ENCODE results near the gene APC. TPM values are rescaled to one million over a fixed set of nuclear protein-coding genes. Genes with fewer than 3 reads are reported as not detected.

Gene APC
- total and polyA plus RNA-seq, 2 of the 13 experiments (the other 11 are each of a cell fraction or from before 2014, with no cell fraction given), result 6.1 to 19.0 TPM

GRCh38 chr5:112711436-112711835, 26.2 kb upstream of the APC start:
- Histone ChIP-seq H3K9ac (ENCODE audit: insufficient read depth, low read depth, low read length) (no peak overlapping the region), H3K4me1 (ENCODE audit: insufficient read depth, low read length) (peaks cover 37% of the 10 kb centered on the region), H3K79me2 (ENCODE audit: insufficient read depth, low read length) (peaks cover 66% of the 10 kb centered on the region), H3K36me3 (replicated peaks in 1 of 2; ENCODE audit: control insufficient read depth in 1 of 2, insufficient read depth in 2 of 2, low read length in 2 of 2) (no peaks in the 10 kb centered on the region), H2AFZ (ENCODE audit: low read length) (no peak overlapping the region), H3K4me3 (replicated peaks in 1 of 3; ENCODE audit: insufficient read depth in 1 of 3, low read depth in 2 of 3, low read length in 3 of 3) (no peak overlapping the region), H4K20me1 (ENCODE audit: insufficient read depth, low read length) (no peaks in the 10 kb centered on the region), H3K27ac (ENCODE audit: extremely low read length, insufficient read depth, low read length) (no peak overlapping the region), H3K9me3 (ENCODE audit: low read length) (no peaks in the 10 kb centered on the region), H3K27me3 (ENCODE audit: control insufficient read depth in 1 of 2, insufficient read depth in 2 of 2, low read length in 2 of 2) (no peaks in the 10 kb centered on the region; a peak in 1 of 5 replicates), H3K4me2 (ENCODE audit: low read depth, low read length) (no peak overlapping the region)
- FAIRE-seq (no peak), ATAC-seq (no peak), DNase-seq (ENCODE audit: low spot score) (no peak)
- no TSS peak for BruUV-seq (replicated peaks)
- ChIA-PET POLR2A (no interaction called here), CTCF (ENCODE audit: low intra/inter-chr PET ratio, low total read pairs) (no interaction called here)
- intact Hi-C loops (cut with micrococcal nuclease; ENCODE audit: unreplicated experiment) (no loop called here), in situ Hi-C loops (cut with HindIII; ENCODE audit: extremely low pct_ligation_motif_present, low pct_unique_long_range_greater_than_20kb) (no loop called here)
- 97% methylated on average over 3 of the region's 3 CpGs for WGBS (ENCODE audit: low lambda C conversion rate)
- TF ChIP-seq IRX3 (CRISPR knock-in tag; IDR thresholded peaks at IDR 0.05; ENCODE audit: borderline replicate concordance, low read depth) (no peak), RFXAP (CRISPR knock-in tag; IDR thresholded peaks at IDR 0.05; ENCODE audit: borderline replicate concordance) (no peak), NCOA1 (CRISPR knock-in tag; IDR thresholded peaks at IDR 0.05) (no peak), AHR (CRISPR knock-in tag; IDR thresholded peaks at IDR 0.05) (no peak), ZNF263 (CRISPR knock-in tag; IDR thresholded peaks at IDR 0.05) (no peak), ZNF513 (CRISPR knock-in tag; conservative IDR thresholded peaks at IDR 0.05) (no peak), SKI (IDR thresholded peaks at IDR 0.05; ENCODE audit: partially characterized antibody) (no peak), EHMT2 (IDR thresholded peaks at IDR 0.05; ENCODE audit: borderline replicate concordance, low read depth, low read length) (no peak), ZNF790 (CRISPR knock-in tag; IDR thresholded peaks at IDR 0.05; ENCODE audit: borderline replicate concordance) (no peak), ATRX (CRISPR knock-in tag; IDR thresholded peaks at IDR 0.05; ENCODE audit: borderline replicate concordance) (no peak), ZNF580 (CRISPR knock-in tag; IDR thresholded peaks at IDR 0.05; ENCODE audit: borderline replicate concordance, low read depth) (no peak), PTBP1 (IDR thresholded peaks at IDR 0.05; ENCODE audit: low read depth, low read length, poor library complexity, severe bottlenecking) (no peak)
- TF ChIP-seq, protein P1, sequence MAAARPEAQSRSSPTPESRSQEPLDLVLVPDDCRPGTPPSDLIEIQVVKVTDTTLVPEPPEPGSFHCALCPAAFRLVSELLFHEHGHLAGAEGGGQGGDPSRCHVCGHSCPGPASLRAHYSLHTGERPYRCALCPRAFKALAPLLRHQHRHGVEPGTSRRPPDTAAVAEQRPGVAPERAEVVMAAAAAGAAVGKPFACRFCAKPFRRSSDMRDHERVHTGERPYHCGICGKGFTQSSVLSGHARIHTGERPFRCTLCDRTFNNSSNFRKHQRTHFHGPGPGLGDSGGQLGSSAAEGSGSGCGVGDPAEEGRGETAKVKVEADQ (CRISPR knock-in tag; IDR thresholded peaks at IDR 0.05; ENCODE audit: borderline replicate concordance), result no peak
- TF ChIP-seq, protein P2, sequence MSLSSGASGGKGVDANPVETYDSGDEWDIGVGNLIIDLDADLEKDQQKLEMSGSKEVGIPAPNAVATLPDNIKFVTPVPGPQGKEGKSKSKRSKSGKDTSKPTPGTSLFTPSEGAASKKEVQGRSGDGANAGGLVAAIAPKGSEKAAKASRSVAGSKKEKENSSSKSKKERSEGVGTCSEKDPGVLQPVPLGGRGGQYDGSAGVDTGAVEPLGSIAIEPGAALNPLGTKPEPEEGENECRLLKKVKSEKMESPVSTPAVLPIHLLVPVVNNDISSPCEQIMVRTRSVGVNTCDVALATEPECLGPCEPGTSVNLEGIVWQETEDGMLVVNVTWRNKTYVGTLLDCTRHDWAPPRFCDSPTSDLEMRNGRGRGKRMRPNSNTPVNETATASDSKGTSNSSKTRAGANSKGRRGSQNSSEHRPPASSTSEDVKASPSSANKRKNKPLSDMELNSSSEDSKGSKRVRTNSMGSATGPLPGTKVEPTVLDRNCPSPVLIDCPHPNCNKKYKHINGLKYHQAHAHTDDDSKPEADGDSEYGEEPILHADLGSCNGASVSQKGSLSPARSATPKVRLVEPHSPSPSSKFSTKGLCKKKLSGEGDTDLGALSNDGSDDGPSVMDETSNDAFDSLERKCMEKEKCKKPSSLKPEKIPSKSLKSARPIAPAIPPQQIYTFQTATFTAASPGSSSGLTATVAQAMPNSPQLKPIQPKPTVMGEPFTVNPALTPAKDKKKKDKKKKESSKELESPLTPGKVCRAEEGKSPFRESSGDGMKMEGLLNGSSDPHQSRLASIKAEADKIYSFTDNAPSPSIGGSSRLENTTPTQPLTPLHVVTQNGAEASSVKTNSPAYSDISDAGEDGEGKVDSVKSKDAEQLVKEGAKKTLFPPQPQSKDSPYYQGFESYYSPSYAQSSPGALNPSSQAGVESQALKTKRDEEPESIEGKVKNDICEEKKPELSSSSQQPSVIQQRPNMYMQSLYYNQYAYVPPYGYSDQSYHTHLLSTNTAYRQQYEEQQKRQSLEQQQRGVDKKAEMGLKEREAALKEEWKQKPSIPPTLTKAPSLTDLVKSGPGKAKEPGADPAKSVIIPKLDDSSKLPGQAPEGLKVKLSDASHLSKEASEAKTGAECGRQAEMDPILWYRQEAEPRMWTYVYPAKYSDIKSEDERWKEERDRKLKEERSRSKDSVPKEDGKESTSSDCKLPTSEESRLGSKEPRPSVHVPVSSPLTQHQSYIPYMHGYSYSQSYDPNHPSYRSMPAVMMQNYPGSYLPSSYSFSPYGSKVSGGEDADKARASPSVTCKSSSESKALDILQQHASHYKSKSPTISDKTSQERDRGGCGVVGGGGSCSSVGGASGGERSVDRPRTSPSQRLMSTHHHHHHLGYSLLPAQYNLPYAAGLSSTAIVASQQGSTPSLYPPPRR (CRISPR knock-in tag; IDR thresholded peaks at IDR 0.05; ENCODE audit: borderline replicate concordance), result no peak
- TF ChIP-seq, protein P3, sequence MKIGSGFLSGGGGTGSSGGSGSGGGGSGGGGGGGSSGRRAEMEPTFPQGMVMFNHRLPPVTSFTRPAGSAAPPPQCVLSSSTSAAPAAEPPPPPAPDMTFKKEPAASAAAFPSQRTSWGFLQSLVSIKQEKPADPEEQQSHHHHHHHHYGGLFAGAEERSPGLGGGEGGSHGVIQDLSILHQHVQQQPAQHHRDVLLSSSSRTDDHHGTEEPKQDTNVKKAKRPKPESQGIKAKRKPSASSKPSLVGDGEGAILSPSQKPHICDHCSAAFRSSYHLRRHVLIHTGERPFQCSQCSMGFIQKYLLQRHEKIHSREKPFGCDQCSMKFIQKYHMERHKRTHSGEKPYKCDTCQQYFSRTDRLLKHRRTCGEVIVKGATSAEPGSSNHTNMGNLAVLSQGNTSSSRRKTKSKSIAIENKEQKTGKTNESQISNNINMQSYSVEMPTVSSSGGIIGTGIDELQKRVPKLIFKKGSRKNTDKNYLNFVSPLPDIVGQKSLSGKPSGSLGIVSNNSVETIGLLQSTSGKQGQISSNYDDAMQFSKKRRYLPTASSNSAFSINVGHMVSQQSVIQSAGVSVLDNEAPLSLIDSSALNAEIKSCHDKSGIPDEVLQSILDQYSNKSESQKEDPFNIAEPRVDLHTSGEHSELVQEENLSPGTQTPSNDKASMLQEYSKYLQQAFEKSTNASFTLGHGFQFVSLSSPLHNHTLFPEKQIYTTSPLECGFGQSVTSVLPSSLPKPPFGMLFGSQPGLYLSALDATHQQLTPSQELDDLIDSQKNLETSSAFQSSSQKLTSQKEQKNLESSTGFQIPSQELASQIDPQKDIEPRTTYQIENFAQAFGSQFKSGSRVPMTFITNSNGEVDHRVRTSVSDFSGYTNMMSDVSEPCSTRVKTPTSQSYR (CRISPR knock-in tag; IDR thresholded peaks at IDR 0.05; ENCODE audit: borderline replicate concordance), result no peak
